Activated naive CD4-positive, alpha-beta T cell treated with Interleukin-2 at 50 U/mL for 16 hours (primary cell): ENCODE data around the gene RACGAP1.

Source experiments
- DNase-seq: peaks from one replicate; pipeline ENCODE4 v3.0.0-alpha.2; 2020

Gene RACGAP1

DNA sequence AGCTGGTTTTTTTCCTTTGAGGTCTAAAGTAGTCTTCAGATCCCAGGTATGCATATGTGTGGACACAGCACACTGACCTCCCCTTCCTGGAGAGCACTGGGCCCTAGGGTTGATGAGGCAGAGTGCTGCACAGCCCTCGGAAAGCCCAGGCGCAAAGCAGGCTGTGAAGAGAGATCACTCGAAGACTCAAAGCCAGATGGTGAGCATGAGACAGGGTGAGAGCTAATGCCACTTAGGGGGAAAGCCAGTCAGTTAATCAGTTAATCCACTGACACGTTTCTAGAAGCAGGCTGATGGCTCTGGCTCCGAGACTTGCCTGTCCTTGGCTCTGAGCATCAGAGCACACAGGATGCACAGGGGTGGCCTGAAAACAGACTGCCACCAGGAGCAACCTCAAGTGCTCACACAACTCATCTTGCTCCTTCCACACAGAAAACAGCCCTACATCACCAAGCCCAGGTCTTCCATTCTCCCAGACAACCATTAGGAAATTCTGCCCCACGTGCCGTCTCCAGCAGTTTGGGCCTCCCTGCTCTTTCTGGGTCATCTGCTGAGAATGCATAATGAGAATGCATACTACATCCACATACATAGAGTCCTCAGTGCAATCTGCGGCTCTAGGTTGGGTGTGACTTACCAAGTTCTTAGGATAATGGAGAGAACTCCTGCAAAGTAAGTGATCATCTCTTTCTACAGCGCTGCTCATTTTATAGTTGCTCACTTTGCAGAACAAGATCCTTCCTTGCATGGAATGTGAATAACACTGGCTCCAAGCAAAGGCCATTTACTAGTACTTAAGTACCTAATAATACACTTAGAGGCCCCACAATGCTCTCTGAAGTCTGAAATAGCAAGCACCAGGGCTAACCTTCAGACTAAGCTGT is 40.6 kb downstream of the RACGAP1 start:
- DNase-seq: no peak

DNA sequence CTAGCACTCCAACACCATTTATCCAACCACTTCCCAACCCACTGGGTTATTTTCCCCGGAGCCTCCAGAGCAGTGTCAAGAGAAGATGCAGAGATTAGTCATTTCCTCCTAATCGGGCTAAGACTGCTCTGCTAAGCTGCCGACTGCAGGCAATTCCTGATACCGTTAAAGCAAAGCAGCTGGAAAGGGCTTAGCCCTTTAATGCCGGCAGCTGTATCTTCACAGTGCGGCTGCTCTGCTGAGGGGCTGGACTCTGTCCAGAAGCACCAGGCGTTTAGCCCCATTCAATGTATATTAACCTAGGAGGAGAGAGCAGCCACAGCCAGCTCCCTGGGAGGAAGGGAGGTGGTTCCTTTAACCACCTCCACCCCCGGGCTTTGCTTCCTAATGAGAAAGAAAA is 41.4 kb downstream of the RACGAP1 start:
- no peak for DNase-seq

DNA sequence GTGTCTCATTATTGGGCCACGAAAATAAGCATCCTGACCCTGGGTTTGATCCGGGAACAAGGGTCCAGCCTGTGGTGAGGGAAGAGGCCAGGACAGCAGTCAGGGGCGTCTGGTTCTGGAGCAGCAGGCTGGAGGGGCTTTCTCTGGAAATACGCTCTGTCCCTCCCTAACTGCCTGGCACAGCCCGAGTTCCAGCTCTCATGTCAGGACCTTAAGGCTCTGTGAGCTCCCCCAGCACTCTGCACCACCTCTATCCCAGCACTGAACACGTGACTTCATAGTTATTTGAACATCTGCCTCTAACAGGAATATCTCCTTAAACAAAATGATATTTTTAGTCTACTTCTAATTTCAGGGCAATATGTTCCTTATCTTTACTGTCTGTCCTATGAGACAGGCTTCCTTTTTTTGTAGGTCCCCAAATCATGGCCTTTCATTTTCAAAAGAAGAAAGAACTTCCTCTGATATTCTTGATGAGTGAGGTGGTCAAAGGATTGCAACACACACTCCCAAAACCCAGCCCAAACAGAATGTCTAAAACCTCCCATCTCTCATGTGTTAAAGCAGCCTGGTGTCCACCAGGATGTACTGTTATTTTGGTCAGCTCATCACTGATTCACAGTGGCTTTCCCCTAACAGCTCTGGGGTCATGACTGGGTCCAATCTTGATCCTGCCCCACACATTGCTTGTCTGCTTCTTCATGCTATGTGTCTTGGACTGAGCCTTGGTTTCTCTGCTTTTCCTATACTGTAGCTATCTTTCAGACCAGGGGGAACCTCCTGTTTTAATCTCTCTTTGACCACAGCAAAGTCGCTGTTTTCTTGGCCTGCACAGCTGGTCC is 42.8 kb downstream of the RACGAP1 start:
- no peak for DNase-seq

DNA sequence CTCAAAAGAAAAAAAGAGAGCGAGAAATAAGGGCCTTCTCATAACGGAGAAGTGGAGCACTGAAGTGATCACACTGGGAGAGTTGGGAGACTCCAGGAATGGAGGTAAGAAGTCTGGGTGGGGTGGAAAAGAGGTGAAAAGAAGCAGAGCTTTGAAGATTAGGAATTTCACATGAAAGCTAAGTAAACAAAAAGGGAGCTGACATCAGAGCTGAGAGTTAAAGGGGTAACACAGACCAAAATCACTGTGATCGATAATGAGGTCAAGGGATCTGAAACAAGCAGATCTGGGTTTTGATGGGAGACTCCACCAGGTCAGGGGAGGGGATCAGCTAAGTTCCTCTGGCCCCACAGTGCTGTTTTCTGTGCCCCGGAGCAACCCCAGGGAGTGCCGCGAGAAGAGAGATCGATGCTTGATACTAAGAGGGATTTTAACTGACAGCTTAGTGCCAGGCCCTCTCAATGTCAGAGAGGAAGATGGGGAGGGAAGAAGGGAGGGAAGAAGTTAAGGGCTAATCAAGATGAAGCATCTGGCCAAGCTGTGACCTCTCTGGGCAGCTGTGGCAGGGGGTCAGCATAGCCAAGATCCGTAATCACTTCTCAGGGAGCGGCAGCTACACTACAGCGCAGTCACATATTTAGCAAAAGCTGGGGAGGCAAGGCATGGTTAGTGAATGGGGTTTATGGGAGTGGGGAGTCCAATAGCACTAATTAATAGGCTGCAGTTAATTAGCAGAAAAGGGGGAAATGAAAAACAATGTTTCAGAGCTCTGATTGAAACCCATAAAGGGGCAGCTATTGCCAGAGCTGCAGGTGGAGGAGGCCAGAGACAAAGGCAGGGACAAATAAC is 44.6 kb downstream of the RACGAP1 start:
- DNase-seq: no peak

DNA sequence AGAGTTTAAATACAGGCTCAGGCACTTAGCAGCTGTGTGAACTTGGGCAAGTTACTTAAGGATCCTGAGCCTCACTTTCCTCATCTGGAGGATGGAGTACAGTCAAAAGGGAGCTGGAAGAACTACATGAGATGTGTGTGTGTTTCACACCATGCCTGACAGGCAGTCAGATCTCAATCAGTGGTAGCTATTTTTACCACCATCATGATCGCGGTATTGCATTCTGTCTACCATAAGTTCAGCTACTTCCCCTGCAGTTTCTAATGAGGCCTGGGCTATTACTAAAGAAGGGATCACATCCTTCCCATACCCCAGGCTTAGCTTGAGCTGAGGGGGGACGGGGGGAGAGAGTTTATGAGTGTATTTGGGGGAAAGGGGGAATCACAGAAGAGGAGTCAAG is 45.5 kb downstream of the RACGAP1 start:
- DNase-seq: no peak

DNA sequence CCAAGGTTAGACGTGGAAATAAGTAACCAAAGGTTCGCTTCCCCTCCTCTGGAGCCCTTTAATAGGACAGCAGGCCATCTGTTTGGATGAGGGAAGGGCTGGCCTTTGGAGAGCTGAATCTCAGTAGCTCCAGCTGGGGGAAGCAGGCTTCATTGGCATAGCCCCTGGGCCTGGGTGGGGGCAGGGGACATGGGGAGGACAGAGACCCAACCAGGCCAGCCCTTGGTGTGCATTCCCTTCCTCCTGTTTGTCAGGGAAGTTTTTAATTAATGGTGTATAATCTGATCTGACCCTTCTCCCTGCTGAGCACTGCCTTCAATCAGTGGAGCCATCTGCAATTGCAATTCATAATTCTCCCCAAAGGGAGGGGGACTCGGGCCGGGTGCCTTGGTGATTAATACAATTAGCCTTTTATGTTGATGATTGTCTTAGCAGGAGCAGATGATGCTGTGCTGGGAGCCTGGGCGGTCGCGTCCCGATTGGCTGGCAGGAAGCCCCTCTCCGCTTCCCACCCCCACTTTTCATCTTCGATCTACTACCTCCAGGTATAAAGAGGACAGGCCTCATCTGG is 46.2 kb downstream of the RACGAP1 start:
- DNase-seq: no peak

DNA sequence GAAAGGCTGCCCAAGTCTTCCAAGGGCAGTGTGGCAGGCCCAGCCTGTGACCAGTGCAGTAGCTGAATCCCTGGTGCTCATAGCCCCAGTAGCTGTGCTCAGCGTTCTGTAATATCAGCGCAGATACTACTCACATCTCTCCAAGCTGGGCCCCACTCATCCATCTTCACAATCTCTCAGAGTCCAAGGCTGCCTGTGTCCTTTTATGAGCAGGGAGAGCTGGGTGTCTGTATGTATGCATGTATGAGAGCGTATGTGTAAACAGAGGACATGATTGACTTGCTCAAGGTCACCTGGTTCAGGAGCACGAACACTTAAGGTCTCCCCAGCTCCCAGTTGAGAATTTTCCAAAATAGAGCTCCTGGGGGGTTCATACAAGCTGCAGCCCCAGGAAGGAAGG is 47.2 kb downstream of the RACGAP1 start:
- no peak for DNase-seq

DNA sequence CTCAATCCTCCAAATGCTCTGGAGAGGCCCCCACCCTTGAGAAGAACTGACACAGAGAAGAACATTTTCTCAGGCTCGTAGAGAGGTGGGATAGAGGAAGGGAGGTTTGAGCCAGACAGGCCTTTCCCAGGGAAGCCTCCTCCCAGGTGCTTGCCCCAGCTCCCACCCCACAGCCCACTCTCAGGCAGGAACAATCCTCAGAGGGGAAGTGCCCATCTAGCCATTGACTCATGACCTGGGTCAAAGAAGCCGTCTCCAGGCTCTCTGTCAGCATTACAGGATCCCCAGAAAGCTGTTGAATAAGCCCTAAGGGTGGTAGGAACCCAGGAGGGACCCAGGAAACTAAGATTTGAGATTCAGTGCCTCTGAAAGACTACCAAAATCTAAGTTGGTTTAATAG is 48.7 kb downstream of the RACGAP1 start:
- DNase-seq: no peak

DNA sequence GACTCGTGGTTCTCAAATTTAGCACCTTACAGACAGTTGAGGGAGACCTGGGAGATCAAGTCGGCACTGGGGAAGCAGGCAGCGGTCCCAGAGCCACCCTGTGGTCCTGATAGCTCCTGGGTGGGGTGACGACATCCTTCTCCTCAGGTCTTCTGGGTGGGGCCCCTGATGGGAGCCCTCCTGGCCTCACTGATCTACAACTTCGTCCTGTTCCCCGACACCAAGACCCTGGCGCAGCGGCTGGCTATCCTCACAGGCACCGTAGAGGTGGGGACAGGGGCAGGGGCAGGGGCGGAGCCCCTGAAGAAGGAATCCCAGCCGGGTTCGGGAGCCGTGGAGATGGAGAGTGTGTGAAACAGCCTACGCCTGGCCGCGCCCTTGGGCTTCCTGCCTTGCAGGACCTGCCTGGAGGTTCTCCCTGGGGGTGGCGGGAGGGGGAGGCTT is 50.0 kb downstream of the RACGAP1 start:
- no peak for DNase-seq

DNA sequence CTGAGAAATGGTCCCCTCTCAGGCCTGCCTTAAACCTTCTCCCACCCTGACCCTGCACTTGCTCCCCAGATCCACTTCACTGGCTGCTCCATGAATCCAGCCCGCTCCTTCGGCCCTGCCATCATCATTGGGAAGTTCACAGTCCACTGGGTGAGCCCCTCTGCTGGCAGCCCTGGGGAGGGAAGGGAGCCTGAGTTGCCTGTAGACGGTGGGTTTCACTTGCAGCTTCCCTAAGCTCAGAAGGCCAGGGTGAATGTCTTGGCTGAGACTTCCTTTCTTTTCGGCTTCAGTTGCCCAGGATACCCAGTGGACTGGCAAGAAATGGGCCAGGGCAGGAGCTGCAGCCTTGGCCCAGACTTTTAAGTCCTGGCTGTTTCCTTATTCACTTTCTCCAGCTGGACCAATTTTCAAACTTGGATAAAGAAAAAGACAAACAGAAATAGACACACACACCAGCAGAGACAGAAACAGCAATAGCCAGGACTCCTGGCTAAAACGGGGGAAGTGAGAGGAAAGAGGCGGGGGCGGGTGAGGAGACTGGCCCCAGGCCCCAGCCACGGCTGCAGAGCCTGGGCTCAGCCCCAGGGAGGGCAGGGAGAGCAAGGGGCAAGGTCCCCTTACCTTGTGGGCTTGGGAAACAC is 50.5 kb downstream of the RACGAP1 start:
- DNase-seq: no peak

DNA sequence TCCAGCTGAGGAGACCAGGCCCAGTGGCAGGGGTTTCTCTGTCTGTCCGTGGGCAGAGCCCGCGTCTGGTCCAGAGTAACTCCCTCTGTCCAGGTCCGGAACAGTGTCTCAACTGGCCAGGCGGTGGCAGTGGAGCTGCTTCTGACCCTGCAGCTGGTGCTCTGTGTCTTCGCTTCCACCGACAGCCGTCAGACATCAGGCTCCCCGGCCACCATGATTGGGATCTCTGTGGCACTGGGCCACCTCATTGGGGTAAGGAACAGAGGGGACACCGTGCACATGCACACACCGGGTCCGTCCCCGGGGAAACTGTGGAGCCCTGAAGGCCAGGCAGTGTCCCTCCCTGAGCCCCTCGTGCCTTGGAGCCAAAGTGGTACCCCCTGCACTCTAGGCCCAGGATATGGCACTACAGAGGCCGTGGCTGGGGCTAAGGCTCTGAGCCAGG is 51.0 kb downstream of the RACGAP1 start:
- no peak for DNase-seq

DNA sequence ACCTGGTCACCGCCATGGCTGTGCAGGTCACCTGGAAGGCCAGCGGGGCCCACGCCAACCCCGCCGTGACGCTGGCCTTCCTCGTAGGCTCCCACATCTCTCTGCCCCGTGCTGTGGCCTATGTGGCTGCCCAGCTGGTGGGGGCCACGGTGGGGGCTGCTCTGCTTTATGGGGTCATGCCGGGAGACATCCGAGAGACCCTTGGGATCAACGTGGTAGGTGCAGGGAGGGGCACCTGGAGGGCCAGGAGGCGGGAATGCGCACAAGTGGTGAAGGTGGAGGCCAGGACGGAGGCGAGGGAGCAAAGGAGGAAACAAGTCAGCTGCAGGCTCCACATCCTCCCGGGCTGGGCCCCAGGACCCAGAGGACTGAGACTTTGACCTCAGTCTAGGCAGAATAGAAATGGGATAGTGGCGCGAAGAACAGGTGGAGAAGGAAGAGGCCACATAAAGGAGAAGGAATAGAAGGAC is 51.9 kb downstream of the RACGAP1 start:
- DNase-seq: no peak

DNA sequence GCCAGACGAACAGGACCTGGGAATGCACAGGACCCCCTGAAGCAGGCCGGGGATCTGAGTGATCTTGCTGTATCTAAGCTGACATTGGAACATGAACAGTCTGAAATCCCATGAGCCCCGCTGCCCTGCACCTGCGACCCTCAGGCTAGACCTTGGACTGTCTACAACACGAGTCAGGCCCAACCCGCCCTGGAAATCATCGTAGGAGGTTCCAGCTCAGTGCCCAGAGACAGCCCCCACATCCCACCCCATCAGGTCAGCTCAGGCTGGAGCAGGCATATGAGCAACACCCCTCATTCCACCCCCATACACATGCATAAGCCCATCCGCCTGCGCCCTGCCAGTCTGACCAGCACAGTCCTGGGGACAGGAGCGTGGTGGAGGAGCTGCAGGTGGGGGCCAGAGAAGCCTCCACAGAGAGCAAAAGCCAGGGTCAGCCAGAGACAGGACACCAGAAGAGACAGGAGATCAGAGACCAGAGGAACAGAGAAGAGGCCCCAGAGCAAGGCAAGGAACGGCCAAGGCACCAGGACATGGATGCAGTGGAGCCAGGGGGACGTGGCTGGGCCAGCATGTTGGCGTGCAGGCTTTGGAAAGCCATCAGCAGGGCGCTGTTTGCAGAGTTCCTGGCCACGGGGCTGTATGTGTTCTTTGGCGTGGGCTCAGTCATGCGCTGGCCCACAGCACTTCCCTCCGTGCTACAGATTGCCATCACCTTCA is 52.5 kb downstream of the RACGAP1 start, which contains the start of gene AQP6:
TSS of gene AQP6 (plus strand) at position 307 of the 720 bp plus-strand sequence. CDS start at position 534, 227 bp downstream.
- no peak for DNase-seq

DNA sequence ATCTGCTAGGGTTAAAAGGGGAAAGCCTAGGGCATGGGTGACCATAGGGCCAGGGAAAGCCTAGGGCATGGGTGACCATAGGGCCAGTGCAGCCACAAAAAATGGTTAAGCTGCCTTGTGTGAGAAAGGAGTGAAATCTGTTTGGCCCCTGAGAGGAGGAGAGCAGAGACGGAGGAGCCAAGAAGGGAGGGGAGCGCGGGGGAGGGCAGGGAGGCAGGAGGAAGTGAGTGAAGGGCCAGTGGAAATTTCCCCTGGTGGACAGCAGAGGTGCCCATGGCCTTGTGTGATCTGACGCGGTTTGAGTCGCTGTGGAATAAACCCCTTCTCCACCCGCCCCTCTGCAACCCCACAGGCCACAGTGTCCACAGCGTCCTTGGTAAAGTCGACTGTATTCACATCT is 53.2 kb downstream of the RACGAP1 start:
- no peak for DNase-seq

DNA sequence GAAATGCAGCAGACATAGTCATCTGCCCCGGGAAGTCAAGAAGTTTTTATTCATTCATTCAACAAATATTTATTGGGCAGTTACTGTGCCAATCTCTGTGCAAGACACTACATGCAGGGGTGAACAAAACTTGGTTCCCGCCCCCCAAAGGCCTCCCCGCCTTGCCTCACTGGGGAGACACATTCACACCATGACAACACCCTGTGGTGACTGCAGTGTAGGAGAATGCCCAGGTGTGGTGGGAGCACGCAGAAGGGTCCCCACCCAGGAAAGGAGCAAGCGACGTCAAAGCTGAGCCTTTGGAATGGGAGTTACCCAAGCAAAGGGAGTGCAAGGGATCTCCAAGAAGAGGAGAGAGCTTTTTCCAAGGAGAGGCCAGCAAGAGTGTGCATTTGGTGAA is 54.2 kb downstream of the RACGAP1 start:
- no peak for DNase-seq

DNA sequence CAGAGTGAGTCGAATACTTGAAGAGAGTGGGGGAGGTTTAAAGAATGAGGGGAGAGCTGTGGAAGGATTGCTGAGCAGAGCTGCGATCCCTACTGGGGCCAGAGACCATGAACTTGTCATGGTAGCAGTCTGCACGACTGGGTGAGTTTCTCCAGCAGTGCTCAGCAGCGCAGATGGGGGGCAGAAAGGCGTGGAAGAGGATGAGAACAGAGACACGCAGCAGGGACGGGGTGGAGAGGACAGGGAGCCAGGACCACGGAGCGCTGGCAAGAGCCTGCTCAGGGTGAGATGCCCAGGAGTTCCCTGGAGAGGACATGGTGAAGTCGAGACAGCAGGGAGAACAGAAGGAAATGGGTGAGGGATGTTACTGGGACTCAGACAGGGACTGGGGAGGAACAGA is 54.6 kb downstream of the RACGAP1 start:
- no peak for DNase-seq

DNA sequence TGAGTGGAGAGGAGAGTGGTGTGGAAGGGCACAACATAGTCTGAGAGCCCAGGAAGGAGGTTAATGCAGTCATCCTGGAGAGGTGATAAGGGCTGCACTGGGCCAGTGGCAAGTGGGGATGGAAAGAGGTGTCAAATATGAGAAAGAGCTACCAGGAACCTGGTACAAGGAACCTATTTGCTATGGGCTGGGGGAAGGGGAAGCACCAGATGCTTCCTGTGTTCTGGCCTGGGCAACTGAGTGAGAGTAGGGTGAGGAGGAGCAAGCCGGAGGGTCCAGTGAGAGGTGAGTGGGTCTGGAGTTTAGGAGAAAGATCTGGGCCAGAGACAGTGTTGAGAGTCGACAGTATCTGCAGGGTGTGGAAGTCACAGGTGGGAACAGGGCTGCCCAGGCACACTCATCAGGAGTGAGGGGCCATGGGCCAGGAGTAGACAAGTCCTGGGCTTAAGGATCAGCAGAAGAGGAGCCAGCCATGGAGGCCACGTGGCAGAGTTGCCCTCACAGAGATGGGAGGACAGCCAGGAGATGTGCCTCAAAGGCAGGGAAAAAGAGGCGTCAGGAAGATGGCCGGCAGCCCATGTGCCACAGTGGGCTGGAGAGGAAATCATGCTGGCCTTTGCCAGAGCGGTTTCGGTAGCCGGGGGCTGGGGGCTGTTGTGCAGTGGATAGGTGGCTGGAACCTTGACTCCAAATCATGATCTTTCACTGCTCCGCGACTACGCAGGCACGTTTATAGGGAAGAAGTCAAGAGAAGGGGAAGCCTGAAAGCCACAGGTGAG is 55.5 kb downstream of the RACGAP1 start:
- DNase-seq: no peak

DNA sequence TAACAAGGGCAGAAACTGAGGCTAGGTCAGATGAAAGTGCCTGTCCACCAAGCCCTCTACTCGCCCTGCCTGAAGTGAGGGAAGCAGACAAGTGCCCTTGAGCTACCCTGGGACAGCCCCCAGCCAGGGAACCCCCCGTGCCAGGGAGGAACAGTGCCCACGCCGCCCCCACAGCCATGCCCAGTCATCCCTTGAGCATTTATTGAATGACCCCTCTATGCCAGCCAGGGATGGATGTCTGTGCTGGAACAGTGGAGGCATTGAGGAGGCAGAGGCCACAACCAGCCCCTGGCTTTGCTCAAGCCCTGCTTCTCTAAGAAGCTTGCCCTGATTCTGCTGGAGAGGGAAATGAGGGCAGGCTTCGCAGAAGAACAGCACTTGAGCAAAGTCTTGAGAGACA is 56.3 kb downstream of the RACGAP1 start:
- DNase-seq: no peak

DNA sequence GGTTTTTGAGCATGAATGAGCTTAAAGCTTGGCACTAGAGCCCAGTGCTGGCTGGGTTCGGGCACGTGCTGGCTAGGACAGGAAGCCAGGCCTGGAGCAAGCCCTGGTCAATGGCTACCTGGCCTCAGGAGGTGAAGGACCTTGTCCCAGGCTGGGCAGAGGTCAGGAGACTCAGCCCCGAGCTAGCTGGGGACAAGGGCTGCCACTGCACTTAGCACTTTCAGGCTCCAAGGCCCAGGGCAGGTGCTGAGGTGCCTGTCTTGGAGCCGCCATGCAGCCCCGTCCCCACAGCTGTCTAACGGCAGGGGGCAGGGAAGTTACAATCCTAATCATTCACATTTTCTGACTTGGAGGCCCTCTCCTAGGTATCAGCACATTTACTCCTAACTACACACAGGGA is 56.8 kb downstream of the RACGAP1 start:
- no peak for DNase-seq

DNA sequence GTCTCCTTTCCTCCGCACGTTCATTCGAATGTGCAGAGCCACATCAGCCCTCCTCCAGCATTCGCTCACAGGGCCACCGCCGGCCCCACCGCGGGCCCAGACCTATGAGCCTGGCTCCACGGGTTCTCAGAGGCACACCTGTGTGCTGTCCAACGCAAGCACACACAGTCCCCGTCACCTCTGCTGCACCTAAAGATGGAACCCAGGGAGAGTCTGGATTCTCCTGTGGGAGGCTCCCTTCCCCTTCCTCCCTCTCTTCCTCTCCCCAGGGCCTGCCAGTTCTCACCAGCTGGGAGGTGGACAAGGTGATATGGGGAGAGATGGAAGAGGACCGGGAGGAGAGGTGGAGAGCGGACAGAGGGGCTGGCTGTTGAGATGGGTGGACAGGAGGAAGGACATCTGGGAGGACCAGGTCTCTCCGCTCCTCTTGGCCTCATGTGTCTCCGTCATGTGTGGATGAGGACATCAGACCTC is 57.5 kb downstream of the RACGAP1 start:
- DNase-seq: no peak
